ENCODE data around the gene FLT3.
"Not testable (repeated sequence)": the region's sequence is repeated elsewhere in the genome, so short reads cannot be mapped to it uniquely, and the experiment has no call there.

GRCh38 chr13:28077820-28078219, 22.6 kb downstream of the FLT3 start:
- not testable (repeated sequence) for TF ChIP-seq POU2F2 (IDR thresholded peaks at IDR 0.05; ENCODE audit: borderline replicate concordance, low read depth, low read length); POLR2AphosphoS5 (IDR thresholded peaks at IDR 0.05; ENCODE audit: low read length); POLR2AphosphoS2 (IDR thresholded peaks at IDR 0.05; ENCODE audit: low read depth, low read length); ZZZ3 (IDR thresholded peaks at IDR 0.05; ENCODE audit: control insufficient read depth, insufficient read length, low read depth); NBN (IDR thresholded peaks at IDR 0.05); CTCF (IDR thresholded peaks at IDR 0.05 in 2 of 3, conservative IDR thresholded peaks at IDR 0.05 in 1 of 3; ENCODE audit: control insufficient read depth in 2 of 3, extremely low read depth in 1 of 3, insufficient read depth in 1 of 3, low read depth in 3 of 3, low read length in 3 of 3); HCFC1 (IDR thresholded peaks at IDR 0.05; ENCODE audit: low read length); CHD2 (IDR thresholded peaks at IDR 0.05; ENCODE audit: borderline replicate concordance, low read depth, low read length)
